Gastroesophageal sphincter (tissue), 4 donors: ENCODE measurements around the gene SSTR3. TPM values are rescaled to one million over a fixed set of nuclear protein-coding genes. Genes with fewer than 3 reads are reported as not detected.

Source experiments
- ATAC-seq: fragments of 150-250 bp; one replicate; pipeline ENCODE4 v1.9.1; 2016; ENCODE audit warnings: mild to moderate bottlenecking, moderate library complexity
- H3K27ac ChIP-seq, 4 donors: fragments of 200-600 bp; sonication (generic) in 3 of 4; 1 replicate in 3 of 4; 2 replicates in 1 of 4; pipeline ENCODE4 v1.5.1; 2016 to 2019
- H3K27me3 ChIP-seq: fragments of 200-600 bp; sonication (generic); one replicate; pipeline ENCODE4 v1.5.1; 2019
- H3K36me3 ChIP-seq, 2 donors: fragments of 200-600 bp; sonication (generic); one replicate each; pipeline ENCODE4 v1.5.1; 2019; ENCODE audit warnings: control low read depth in 1 of 2
- H3K4me1 ChIP-seq, 3 donors: fragments of 200-600 bp; sonication (generic); 1 replicate in 2 of 3; 2 replicates in 1 of 3; pipeline ENCODE4 v1.5.1; 2016 to 2019; ENCODE audit warnings: control low read depth in 2 of 3
- H3K4me3 ChIP-seq, 2 donors: fragments of 200-600 bp; sonication (generic); one replicate each; pipeline ENCODE4 v1.5.1; 2019; ENCODE audit warnings: mild to moderate bottlenecking in 1 of 2, moderate library complexity in 1 of 2
- H3K9me3 ChIP-seq, 3 donors: fragments of 200-600 bp; sonication (generic); one replicate each; pipeline ENCODE4 v1.5.1; 2017 to 2019; ENCODE audit warnings: control low read depth in 2 of 3
- CTCF ChIP-seq, 4 experiments: fragments of 200-600 bp in 2 of 4; fragments of 450-650 bp in 2 of 4; sonication (generic) in 1 of 4; IDR thresholded peaks; one replicate each; pipeline ENCODE4 v1.5.1; 2017 to 2019; ENCODE audit warnings: antibody characterized with exemption in 4 of 4, mild to moderate bottlenecking in 2 of 4, moderate library complexity in 2 of 4
- EP300 ChIP-seq: sonication (generic); formaldehyde crosslinking; IDR thresholded peaks from one replicate; pipeline ENCODE4 v1.6.1; 2017; ENCODE audit warnings: antibody characterized with exemption, mild to moderate bottlenecking
- POLR2A ChIP-seq, 2 donors: fragments of 450-650 bp; IDR thresholded peaks; one replicate each; pipeline ENCODE4 v1.6.1; 2017; ENCODE audit warnings: antibody characterized with exemption in 2 of 2, mild to moderate bottlenecking in 2 of 2, moderate library complexity in 1 of 2
- POLR2AphosphoS5 ChIP-seq: sonication (generic); formaldehyde crosslinking; IDR thresholded peaks from one replicate; pipeline ENCODE4 v1.6.1; 2017; ENCODE audit warnings: antibody characterized with exemption
- WGBS, 2 donors: methylation state at CpG; one replicate each; pipeline ENCODE4 v1.1.5; 2018; ENCODE audit warnings: low coverage in 1 of 2; 5-methylcytosine and 5-hydroxymethylcytosine counted together
- total RNA-seq, 4 donors: library from RNA; depleted of rRNA; stranded (reverse); fragments of >200 nt; gene quantifications; one replicate each; pipeline ENCODE4 v1.1.0, GENCODE V29; 2016

Gene SSTR3
- total RNA-seq, 4 donors from 2014 or later: not detected

- Histone ChIP-seq H3K27me3 (no peaks in the 10 kb centered on the region), H3K9me3 (no peaks in the 10 kb centered on the region), H3K36me3 (peaks cover 0 to 27% of the 10 kb centered on the region in 2 donors), H3K4me3 (no peak overlapping the region), H3K4me1 (peaks cover 0 to 36% (median 24%) of the 10 kb centered on the region in 3 donors), H3K27ac (peak overlapping the region in 1 of 4 donors; percentile 29)
- no peak for ATAC-seq
- WGBS, 2 donors: 82% methylated on average over 6 of the region's 15 CpGs; no CpG with 5 or more reads in 1 of the 2 donors
- TF ChIP-seq EP300 (no peak), CTCF (IDR thresholded peaks at IDR 0.05) (no peak), POLR2A (IDR thresholded peaks at IDR 0.05) (no peak), POLR2AphosphoS5 (no peak)
These were observed 31.6 kb downstream of the SSTR3 start for GRCh38 chr22:37180531-37181231.

- Histone ChIP-seq H3K27ac (peak overlapping the region in 1 of 4 donors; percentile 29), H3K36me3 (peaks cover 0 to 27% of the 10 kb centered on the region in 2 donors), H3K4me3 (no peak overlapping the region), H3K4me1 (peaks cover 0 to 38% (median 25%) of the 10 kb centered on the region in 3 donors), H3K9me3 (no peaks in the 10 kb centered on the region), H3K27me3 (no peaks in the 10 kb centered on the region)
- no peak for TF ChIP-seq CTCF (IDR thresholded peaks at IDR 0.05)
- no peak for TF ChIP-seq EP300
- TF ChIP-seq POLR2A (IDR thresholded peaks at IDR 0.05): no peak
- no peak for TF ChIP-seq POLR2AphosphoS5
- 79 to 100% methylated on average over 1 to 10 of the region's 31 CpGs for WGBS, 2 donors
- no peak for ATAC-seq
These were observed 32.5 kb downstream of the SSTR3 start for GRCh38 chr22:37179622-37180420.

GRCh38 chr22:37179126-37179470 is 33.2 kb downstream of the SSTR3 start:
- no peaks in the 10 kb centered on the region for H3K27me3 ChIP-seq
- ATAC-seq: no peak
- TF ChIP-seq EP300 (no peak), CTCF (IDR thresholded peaks at IDR 0.05) (no peak), POLR2AphosphoS5 (no peak), POLR2A (IDR thresholded peaks at IDR 0.05) (no peak)
- no peak overlapping the region for H3K4me3 ChIP-seq
- no peaks in the 10 kb centered on the region for H3K9me3 ChIP-seq
- no CpG with 5 or more reads among the region's 10 CpGs for WGBS, 2 donors
- peaks cover 0 to 38% (median 25%) of the 10 kb centered on the region in 3 donors for H3K4me1 ChIP-seq
- no peak overlapping the region for H3K27ac ChIP-seq
- peaks cover 0 to 24% of the 10 kb centered on the region in 2 donors for H3K36me3 ChIP-seq

- Histone ChIP-seq H3K27ac (peak overlapping the region in 2 of 4 donors; percentile 15 to 31), H3K9me3 (no peaks in the 10 kb centered on the region), H3K27me3 (no peaks in the 10 kb centered on the region), H3K4me3 (no peak overlapping the region), H3K4me1 (peaks cover 0 to 38% (median 25%) of the 10 kb centered on the region in 3 donors), H3K36me3 (peaks cover 0 to 18% of the 10 kb centered on the region in 2 donors)
- TF ChIP-seq CTCF (IDR thresholded peaks at IDR 0.05) (no peak), POLR2A (IDR thresholded peaks at IDR 0.05) (no peak), POLR2AphosphoS5 (no peak), EP300 (no peak)
- 38 to 40% methylated on average over 2 to 5 of the region's 17 CpGs for WGBS, 2 donors
- no peak for ATAC-seq
These were observed 33.7 kb downstream of the SSTR3 start for GRCh38 chr22:37178350-37179125.
